ENCODE data around the gene TACR1.
"Not testable (repeated sequence)": the region's sequence is repeated elsewhere in the genome, so short reads cannot be mapped to it uniquely, and the experiment has no call there.

The TACR1 gene

DNA sequence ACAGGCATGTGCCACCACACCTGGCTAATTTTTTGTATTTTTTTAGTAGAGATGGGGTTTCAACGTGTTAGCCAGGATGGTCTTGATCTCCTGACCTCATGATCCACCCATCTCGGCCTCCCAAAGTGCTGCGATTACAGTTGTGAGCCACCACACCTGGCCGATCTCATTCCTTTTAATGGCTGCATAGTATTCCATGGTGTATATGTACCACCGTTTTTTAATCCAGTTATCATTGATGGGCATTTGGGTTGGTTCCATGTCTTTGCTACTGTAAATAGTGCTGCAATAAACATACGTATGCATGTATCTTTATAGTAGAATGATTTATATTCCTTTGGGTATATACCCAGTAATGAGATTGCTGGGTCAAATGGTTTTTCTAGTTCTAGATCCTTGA is 51.4 kb downstream of the TACR1 start:
- not testable (repeated sequence) for DNase-seq (ENCODE audit: low read depth in 1 of 2, low spot score in 1 of 2)

DNA sequence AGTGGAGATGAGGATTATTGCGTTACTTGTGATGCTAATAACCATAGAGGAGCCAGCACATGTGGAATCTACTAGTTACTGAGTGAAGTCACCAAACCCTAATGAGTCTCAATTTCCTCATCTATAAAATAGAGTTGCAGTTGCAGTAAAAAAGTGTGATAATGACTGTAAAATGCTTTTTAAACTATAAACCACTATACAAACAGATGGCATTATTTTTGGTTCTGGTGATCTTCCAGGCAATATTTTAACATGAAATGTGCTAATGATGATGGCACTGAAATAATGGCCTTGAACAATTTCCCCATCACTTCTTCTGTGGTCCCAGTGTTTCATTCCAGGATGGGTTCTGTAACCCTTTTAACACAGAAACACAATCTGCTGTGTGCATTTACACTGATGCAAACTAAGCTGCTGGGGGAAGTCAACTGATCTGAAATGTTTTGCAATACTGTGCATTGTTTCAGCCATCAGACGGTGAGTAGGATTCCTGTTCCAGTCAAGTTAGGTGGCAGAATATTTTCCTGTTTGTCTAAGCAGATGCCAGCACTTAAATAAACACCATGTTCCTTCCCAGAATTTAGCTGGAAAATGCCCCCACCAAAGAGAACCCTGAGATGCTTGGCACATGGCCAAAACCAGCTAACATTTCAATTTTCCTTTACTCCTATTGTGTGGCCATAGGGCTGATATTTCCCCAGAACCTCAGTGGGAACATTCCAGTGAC is 52.6 kb downstream of the TACR1 start:
- DNase-seq (ENCODE audit: low read depth in 1 of 2, low spot score in 1 of 2) = no peak

DNA sequence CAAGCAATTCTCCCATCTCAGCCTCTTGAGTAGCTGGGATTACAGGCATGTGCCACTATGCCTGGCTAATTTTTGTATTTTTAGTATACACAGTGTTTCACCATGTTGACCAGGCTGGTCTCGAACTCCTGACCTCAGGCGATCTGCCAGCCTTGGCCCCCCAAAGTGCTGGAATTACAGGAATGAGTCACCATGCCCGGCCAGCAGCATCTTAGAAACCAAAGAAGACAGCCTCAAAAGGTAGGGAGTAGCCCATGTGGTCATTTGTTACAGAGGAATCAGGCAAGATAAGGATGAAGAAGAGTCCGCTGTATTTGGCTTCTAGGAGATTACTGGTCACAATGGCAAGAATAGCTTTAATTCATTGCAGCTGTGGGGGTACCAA is 53.1 kb downstream of the TACR1 start:
- not testable (repeated sequence) for DNase-seq (ENCODE audit: low read depth in 1 of 2, low spot score in 1 of 2)

DNA sequence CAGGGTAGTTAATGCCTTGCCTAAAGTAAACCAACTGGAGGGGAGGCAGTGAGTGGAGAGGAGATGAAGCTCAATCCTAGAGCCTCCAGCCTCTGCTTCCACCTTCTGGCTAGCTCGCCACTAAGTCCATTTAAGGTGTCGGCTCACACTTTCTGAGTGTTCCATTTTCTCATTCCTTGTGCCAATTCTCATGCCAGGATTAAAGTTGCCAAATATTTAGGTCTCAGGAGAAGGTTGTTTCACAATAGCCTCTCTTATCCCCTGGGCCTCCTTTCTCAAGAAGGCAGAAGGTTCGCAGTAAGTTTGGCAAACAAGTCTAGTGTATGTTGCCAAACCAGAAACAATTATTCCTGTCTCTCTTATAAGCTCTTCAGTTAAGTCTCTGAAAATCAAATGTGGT is 57.2 kb downstream of the TACR1 start:
- no peak for DNase-seq (ENCODE audit: low read depth in 1 of 2, low spot score in 1 of 2)

DNA sequence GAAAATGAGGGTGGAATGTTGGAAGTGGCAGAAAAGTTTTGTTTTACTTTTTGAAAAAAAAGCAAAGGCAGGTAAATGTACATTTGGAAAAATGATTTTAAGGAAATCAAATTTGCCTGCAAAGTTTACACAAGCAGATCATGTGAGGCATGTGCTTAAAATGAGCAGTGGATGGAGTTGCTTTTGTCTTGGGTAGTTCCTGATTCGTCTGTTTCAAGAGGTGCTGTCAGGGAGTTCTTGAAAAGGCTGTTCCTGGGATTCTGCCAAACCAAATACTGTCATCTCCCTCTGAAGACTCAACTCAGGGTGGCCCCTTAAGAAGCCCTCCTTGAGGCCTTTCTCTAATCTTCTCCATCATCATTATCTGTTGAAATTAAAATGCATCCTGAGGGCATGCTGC is 59.0 kb downstream of the TACR1 start:
- DNase-seq (ENCODE audit: low read depth in 1 of 2, low spot score in 1 of 2) = no peak

DNA sequence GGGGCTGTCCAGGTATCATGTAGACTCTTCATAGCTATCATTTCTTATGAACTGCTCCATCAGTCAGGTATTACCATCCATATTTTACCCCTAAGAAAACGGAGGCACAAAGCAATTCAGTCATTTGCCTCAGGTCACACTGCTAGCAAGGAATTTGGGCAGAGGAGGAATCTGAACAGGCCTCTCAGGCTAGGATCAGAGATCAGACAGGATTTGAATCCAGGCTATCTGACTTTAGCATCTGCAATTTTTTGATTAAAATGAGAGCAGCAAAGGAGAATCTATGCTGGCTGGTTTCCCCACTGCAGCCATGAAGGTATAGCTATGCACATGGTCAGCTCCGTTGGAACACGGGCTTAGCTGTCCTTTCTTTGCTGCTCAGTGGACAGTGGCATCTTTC is 60.1 kb downstream of the TACR1 start:
- DNase-seq (ENCODE audit: low read depth in 1 of 2, low spot score in 1 of 2) = no peak

DNA sequence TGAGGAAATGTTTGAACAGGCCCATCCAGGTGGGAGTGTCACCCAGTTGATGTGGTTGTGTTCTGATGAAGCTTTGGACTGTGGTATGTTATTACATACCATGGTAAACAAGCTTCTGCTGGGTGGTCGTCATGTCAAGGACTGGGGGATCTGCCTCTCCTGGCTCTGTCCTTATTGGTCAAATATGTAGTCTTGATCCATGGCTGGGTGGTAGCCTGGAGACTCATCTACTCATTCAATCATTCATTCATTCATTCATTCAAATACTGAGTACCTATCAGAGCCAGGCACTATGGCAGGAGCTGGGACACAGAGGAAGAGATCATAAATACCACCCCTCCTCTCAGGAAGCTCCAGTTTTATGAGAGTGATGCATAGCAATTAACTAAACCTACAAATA is 60.8 kb downstream of the TACR1 start:
- no peak for DNase-seq (ENCODE audit: low read depth in 1 of 2, low spot score in 1 of 2)

DNA sequence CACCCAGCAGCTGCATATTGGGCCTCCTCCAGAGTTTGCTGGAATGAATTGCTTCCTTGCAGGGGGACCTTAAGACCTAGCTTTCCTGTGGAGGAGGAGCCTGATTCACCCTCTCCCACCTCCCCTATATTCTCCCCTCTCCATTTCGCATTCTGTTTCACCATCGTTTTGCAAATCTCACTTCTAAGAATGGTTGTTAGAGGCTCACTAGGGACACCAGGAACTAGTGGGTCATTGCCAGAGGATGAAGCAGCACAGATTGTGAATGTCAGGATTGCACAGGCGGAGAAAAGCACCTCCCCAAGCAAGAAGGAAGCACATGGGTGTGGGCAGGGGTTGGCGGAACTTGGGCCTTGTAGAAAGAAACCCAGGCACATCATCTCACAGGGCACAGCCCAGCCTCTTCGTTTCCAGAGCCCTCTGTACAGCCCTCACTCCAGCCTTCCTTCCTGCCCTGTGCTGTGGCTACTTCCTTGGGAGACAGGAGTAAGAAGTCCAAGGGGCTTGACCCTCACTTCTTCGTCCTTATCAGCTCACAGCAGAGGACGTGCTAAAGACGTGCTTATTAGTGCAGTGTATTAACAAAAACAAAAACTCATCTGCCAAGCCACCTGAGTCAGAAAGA is 63.4 kb downstream of the TACR1 start:
- no peak for DNase-seq (ENCODE audit: low read depth in 1 of 2, low spot score in 1 of 2)

DNA sequence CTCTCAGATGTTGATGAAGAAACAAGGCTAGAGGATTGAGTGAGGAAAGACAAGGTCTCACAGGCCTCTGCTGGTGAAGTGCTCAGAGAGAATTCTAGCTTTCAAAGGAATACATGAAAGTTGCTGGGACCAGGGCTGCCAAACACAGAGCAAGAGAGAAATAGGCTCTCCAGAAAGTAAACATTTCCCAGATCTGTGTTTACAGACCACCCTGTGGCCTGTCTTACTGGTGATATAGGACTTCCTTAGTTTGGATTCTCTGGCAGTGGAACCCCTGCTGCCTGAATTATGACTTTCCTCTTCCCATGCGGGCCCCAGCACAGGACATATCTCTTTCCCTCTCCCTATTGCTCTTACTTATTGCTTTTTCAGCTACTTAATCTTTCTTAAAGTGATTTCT is 64.5 kb downstream of the TACR1 start:
- no peak for DNase-seq (ENCODE audit: low read depth in 1 of 2, low spot score in 1 of 2)

DNA sequence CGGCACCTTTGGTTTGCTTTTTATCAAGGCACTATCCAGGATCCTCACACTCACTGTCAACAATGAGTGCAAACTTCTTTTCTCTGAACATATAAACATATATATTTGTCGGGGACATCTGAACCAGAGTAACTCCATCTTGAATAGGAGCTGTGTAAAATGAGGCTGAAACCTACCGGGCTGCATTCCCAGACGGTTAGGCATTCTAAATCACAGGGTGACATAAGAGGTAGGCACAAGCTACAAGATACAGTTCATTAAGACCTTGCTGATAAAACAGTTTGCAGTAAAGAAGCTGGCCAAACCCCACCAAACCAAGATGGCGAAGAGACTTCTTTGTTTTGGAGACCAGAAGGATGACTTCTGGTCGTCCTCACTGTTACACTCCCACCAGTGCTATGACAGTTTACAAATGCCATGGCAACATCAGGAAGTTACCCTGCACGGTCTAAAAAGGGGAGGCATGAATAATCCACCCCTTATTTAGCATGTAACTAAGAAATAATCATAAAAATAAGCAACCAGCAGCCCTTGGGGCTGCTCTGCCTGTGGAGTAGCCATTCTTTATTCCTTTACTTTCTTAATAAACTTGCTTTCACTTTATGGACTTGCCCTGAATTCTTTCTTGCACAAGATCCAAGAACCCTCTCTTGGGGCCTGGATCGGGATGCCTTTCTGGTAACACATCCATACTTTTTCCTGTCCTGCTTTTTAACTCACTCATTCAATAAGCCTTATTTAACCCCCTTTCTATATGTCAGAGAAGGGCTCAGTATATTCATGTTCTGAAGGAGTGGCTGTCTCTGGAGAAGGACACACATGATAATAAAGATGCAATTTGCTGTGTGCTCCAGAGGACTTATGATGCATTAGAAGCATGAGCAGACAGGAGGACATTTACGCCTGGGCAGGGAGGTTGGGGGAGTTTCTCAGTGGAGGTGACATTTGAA is 65.4 kb downstream of the TACR1 start:
- no peak for DNase-seq (ENCODE audit: low read depth in 1 of 2, low spot score in 1 of 2)

DNA sequence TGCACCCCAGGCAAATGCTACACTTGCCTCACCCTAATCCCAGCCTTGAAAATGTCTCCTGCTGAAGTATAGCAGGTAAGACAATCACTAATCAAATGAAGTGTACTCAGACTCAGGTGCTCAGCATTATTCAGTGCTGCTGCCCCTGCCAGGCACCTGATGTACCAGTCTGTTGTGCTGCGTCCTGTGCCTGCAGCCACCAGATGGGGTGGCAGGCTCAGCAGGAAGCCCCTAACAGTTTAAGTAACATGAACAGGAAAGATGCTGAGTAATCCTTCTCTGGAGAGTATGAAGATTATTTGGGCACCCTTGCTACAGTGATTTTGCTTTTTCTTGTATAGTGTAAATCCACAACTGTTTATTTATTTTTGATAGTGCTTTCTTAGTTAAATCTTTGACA is 69.1 kb downstream of the TACR1 start:
- DNase-seq (ENCODE audit: low read depth in 1 of 2, low spot score in 1 of 2) = no peak

DNA sequence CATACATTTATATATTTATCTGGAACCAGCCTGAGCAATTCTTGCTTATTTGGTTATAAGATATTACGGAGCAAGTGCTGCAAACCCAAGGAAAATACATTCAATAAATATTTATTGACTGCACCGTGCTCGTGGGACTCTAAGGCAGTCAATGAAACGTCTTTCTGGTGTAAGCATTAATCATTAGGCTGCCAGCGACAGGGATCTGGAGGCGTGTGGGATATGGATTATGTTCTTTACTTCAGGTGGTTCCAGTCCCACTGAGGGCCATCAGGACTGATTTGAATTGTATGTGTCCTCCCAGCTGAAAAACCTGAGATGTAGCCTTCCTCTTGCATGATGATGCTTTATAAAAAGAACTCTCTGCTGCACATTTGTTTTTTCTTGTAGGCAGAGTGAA is 75.4 kb downstream of the TACR1 start:
- no peak for DNase-seq (ENCODE audit: low read depth in 1 of 2, low spot score in 1 of 2)

DNA sequence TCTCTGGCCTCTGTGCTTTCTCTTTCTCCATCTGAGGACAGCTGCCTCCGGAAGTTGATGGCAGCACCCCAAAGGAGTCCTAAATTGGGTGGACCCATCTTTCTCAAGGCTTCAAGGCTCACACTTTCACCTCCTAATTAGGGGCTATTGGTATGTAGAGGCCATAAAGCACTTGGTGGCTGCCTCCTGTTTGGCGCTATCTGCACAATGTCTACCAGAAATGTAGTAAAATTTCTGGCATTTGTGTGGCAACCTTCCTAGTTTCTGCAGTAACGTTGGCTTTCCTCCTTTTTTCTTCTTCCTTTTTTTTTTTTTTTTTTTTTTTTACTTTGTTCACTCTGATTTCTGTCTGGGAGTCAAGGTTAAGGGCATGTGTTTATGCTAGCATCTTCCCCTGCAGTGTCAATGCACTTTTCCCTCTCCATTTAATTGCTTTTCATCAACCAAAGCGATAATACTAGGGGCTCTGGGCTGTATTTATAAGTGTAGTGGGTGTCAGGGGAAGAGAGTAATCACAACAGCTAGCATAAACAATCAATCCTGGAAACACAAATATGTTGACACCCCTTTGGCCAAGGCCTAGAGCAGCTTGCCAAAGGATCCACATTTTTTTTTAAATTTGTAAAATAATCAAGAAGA is 86.0 kb downstream of the TACR1 start:
- DNase-seq (ENCODE audit: low read depth in 1 of 2, low spot score in 1 of 2) = no peak

DNA sequence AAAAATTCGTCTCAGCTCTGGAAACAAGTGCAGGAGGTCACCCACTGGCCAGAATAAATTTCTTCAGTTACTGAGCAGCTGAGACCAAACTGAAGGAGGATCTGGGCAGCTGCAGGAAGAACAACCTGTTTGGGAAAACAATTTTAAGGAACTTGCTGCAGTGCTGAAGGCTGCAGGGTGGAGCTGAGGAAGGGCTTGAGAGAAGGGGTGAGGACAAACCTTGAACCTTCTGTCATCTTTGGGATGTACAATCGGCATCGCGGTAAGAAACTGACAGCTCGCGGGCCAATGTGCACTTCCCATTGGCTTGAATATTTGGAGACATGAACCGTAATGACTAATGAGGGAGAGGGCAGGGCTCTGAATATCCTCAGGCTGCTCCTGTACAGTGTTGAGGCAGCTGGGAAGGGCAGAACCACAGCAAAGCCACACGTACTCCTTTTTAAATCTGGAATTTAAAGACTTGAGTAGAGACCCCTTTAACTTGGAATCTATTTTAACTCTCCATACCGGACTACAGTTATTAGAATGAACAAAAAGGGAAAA is 90.3 kb downstream of the TACR1 start:
- DNase-seq (ENCODE audit: low read depth in 1 of 2, low spot score in 1 of 2) = no peak

DNA sequence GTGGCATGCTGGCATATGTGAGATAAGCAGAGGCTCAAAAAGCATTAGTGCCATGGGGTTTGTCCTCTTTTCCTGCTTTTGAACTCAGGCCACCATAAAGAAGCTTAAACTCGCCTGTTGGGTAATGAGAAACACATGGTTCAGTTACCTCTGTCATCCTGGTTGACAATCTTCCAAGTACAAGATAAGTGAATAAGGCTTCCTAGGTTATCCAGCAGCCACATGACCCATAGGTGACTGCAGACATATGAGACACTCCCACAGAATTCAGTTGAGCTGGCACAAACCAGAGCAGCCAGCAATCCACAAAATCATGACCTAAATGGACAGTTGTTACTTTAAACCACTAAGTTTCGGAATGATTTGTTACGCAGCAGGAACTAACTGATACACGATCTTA is 97.3 kb downstream of the TACR1 start:
- no peak for DNase-seq (ENCODE audit: low read depth in 1 of 2, low spot score in 1 of 2)

DNA sequence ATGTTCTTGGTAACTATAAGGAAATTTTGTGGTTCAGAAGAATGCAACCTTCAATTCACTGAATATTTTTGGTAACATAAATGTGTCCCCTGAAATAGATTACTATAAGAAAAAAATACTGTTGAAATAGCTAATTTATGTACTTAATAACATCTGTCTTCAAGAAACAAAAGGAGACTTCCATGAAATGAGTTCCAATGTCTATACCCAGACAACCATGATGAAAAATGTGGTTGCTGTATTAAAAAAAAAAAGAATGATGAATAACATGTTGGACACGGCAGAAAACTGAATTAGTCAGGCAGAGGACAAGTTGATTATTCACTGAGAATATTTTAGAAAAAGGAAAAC is 98.5 kb downstream of the TACR1 start:
- no peak for DNase-seq (ENCODE audit: low read depth in 1 of 2, low spot score in 1 of 2)

DNA sequence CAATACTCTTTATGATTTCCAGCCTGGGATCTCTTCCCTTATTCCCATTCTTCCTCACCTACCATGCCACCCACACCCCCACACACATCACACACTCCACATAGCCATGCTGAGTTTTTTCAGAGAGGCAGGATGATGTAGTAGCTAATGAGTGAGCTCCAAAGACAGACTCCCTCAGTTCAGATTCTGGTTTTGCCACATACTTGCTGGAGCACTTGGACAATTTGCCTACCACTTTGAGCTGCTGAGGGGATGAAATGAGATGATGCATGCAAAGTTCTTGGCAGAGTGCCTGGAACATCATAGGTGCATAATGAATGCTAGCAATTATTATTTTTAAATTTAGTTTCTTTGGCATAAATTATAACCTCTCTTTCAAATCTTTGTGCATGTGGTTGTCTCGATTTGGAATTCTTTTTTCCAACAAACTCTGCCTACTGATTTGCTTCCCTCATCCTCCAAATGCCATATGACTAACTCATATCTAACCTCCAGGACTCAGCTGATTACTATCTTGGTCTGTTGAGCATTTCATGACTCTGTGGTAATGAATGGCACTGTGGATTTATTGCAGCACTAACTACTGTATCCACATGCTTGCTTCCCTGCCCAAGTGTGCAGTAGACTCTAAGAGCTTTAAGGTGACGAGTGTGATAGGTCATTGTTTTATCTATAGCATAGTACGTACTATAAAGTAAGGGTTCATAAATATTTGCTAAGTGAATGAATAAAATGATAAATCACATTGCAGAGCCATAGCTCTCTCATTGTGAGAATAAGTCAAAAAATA is 99.1 kb downstream of the TACR1 start:
- no peak for DNase-seq (ENCODE audit: low read depth in 1 of 2, low spot score in 1 of 2)

DNA sequence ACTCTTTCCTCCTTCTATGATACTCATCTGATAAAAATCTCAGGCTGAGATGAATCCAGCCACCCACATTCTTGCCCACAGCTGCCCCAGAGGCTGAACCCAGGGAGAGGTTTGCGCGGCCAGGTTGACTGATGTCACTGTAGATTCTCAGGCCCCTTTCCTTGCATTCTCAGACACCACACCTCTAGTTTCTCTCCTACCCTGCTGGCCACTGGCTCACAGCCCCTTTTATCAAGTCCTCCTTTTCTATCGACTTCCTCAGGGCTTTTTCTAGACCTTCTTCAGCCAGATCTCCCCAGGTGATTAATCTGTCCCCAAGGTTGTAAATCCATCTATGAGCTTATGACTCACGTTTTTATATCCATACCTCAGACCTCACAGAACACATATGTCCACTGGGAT is 99.8 kb downstream of the TACR1 start:
- no peak for DNase-seq (ENCODE audit: low read depth in 1 of 2, low spot score in 1 of 2)

DNA sequence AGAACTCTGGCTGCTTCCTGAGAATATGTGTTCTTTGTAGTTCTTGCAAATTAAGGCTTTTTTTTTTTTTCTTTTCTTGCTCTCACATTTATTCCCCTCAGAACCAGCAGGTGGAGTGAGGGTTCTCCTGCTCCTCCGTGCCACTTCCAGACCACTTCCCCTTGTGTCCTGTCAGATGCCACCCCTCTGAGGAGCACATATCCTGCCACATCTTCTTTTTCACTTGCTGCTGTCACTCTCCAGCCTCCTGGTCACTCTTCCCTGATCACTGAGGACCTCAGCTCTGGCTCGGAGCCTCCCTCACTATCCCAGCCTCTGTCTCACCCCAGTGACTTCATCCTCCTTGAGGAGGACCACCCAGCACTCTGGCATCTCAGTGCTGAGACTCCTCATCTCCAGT is 100.5 kb downstream of the TACR1 start:
- no peak for DNase-seq (ENCODE audit: low read depth in 1 of 2, low spot score in 1 of 2)

DNA sequence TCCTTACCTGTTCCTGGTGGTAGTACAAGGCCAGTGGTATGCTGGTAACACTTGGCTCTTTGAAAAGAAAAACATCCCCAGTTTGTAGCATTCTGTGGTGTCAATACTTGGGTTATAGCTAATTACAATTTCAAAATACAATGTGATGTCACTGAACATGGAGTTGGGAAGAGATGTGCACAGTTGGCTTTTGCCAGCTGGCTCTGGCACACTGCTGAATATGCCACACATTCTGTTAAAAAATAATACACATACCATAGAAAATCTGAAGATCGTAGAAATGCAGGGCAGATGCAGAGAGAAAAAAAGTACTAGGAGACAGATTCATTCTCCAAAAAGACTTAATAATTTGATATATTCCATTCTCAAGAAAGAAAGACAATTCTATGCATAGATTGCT is 101.5 kb downstream of the TACR1 start:
- DNase-seq (ENCODE audit: low read depth in 1 of 2, low spot score in 1 of 2) = no peak

DNA sequence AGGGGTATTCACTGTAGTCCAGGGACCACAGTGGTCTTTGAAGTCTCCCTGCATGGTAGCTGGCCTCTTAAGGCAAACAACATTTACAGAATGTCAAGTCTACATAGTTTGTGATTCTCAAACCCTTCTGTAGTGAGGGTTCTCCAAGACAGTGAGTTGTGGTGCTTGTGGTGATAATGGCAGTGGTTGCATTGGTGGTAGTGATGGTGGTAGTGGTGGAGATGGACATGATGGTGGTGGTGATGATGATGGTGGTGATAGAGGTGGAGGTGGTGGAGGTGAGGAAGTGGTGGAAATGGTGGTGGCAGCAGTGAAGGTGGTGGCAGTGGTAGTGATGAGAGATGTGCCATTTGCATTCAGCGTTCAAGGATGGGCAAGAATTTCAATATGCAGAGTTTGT is 104.9 kb downstream of the TACR1 start:
- no peak for DNase-seq (ENCODE audit: low read depth in 1 of 2, low spot score in 1 of 2)
